K562 (cell line): Measurements from ENCODE around the gene B4GALT5. TPM values are rescaled to one million over a fixed set of nuclear protein-coding genes. Genes with fewer than 3 reads are reported as not detected.

ENCODE experiments used
- ATAC-seq: fragments of 200-7000 bp; cut with Tn5 transposase; 3 replicates; pipeline ENCODE4 v1.9.1; 2020; ENCODE audit warnings: moderate library complexity
- BruUV-seq: library from RNA; stranded (reverse); fragments of 400-500 nt; replicated peaks from 2 replicates; lab custom pipeline; 2021; lab: Mats Ljungman, UMichigan
- CTCF ChIA-PET: fragments of 300-600 bp; formaldehyde crosslinking; extraction: SDS; loops from one replicate; lab custom pipeline; 2021; ENCODE audit warnings: low intra/inter-chr PET ratio; lab: Yijun Ruan, JAX
- POLR2A ChIA-PET: fragments of 300-600, 350-650 bp; sonication (Branson Sonifier 250); formaldehyde crosslinking; extraction: SDS; loops from one replicate; lab custom pipeline; 2021; ENCODE audit warnings: antibody characterized with exemption, inconsistent platforms; lab: Yijun Ruan, JAX
- DNase-seq, 4 experiments: peaks; one replicate each; pipeline versions ENCODE4 v3.0.0 to v3.0.0-alpha.2; 2011 to 2018; ENCODE audit warnings: low spot score in 3 of 4, mixed read lengths in 3 of 4; ENCODE audit errors: extremely low read depth in 1 of 4
- FAIRE-seq: peaks from 2 replicates; lab custom pipeline; 2011; peaks lifted over from hg19 to GRCh38; lab: Jason Lieb, UNC
- H2AFZ ChIP-seq: 2 replicates; pipeline ENCODE4 v1.6.0; 2011; ENCODE audit warnings: low read depth, low read length, control low read depth, inconsistent platforms
- H3K27ac ChIP-seq: fragments of 200-600 bp; 3 replicates; pipeline ENCODE4 v1.8.0; 2011; ENCODE audit warnings: low read depth, mild to moderate bottlenecking, control low read depth, inconsistent platforms, low read length, moderate library complexity, mixed read lengths; ENCODE audit errors: extremely low read depth
- H3K27me3 ChIP-seq, 2 experiments: fragments of 300-600 bp in 1 of 2; 2 replicates in 1 of 2; 3 replicates in 1 of 2; pipeline versions ENCODE4 v1.6.0 to v1.8.0; 2011; ENCODE audit warnings: inconsistent platforms in 2 of 2, low read length in 2 of 2, mild to moderate bottlenecking in 1 of 2, mixed read lengths in 1 of 2, moderate library complexity in 1 of 2; ENCODE audit not compliant: control insufficient read depth in 2 of 2, insufficient read depth in 2 of 2
- H3K36me3 ChIP-seq: fragments of 300-600 bp; 3 replicates; pipeline ENCODE4 v1.8.0; 2011; ENCODE audit warnings: mild to moderate bottlenecking, low read length, inconsistent platforms; ENCODE audit not compliant: control insufficient read depth, insufficient read depth
- H3K4me1 ChIP-seq, 2 experiments: fragments of 200-600 bp in 1 of 2; replicated peaks in 1 of 2; 2 replicates in 1 of 2; 3 replicates in 1 of 2; pipeline versions ENCODE4 v1.5.1 to v1.8.0; 2011; ENCODE audit warnings: inconsistent platforms in 2 of 2, low read length in 2 of 2, mild to moderate bottlenecking in 1 of 2, mixed read lengths in 1 of 2, moderate library complexity in 1 of 2; ENCODE audit not compliant: control insufficient read depth in 2 of 2, insufficient read depth in 2 of 2
- H3K4me2 ChIP-seq: 2 replicates; pipeline ENCODE4 v1.6.1; 2011; ENCODE audit warnings: low read length, control low read depth, inconsistent platforms, mixed read lengths; ENCODE audit not compliant: insufficient read depth
- H3K4me3 ChIP-seq: fragments of 200-600 bp; sonication (generic), shearing (Covaris generic); 2 replicates; pipeline ENCODE4 v1.5.1; 2016; ENCODE audit warnings: control low read depth, inconsistent platforms
- H3K79me2 ChIP-seq: fragments of 200-600 bp; 3 replicates; pipeline ENCODE4 v1.8.0; 2011; ENCODE audit warnings: low read length, inconsistent platforms; ENCODE audit not compliant: control insufficient read depth, insufficient read depth
- H3K9ac ChIP-seq, 2 experiments: 2 replicates each; pipeline versions ENCODE4 v1.6.0 to v1.6.1; 2011; ENCODE audit warnings: low read depth in 2 of 2, low read length in 2 of 2, control low read depth in 1 of 2, inconsistent platforms in 1 of 2, mild to moderate bottlenecking in 1 of 2, mixed read lengths in 1 of 2; ENCODE audit not compliant: insufficient read depth in 1 of 2
- H3K9me1 ChIP-seq: one replicate; pipeline ENCODE4 v1.6.0; 2011; ENCODE audit warnings: inconsistent platforms, mild to moderate bottlenecking, low read length, moderate library complexity; ENCODE audit not compliant: control insufficient read depth, insufficient read depth
- H3K9me3 ChIP-seq: replicated peaks from 2 replicates; pipeline ENCODE4 v1.5.1; 2011; ENCODE audit warnings: low read depth, low read length, inconsistent platforms; ENCODE audit not compliant: control insufficient read depth, insufficient read depth
- H4K20me1 ChIP-seq: replicated peaks from 2 replicates; pipeline ENCODE4 v1.6.1; 2011; ENCODE audit warnings: low read length, inconsistent platforms, mixed read lengths; ENCODE audit not compliant: control insufficient read depth, insufficient read depth
- CEBPG ChIP-seq, 3 experiments: fragments of 200-800 bp in 1 of 3; sonication (Bioruptor generic) in 1 of 3; sonication (generic) in 1 of 3; formaldehyde crosslinking in 1 of 3; IDR thresholded peaks in 2 of 3; conservative IDR thresholded peaks in 1 of 3; 2 replicates each; pipeline versions ENCODE4 v1.6.1 to v1.8.0; 2016 to 2022; ENCODE audit warnings: missing compliant biosample characterization in 2 of 3, missing genetic modification characterization in 2 of 3, mild to moderate bottlenecking in 1 of 3, missing genetic modification reagents in 1 of 3
- CLOCK ChIP-seq: fragments of 250-450 bp; sonication (Bioruptor Pico); IDR thresholded peaks from 2 replicates; pipeline ENCODE4 v1.4.0; 2020; ENCODE audit warnings: mild to moderate bottlenecking, moderate library complexity, borderline replicate concordance
- CXXC5 ChIP-seq: fragments of 250-450 bp; sonication (Bioruptor Pico); IDR thresholded peaks from 2 replicates; pipeline ENCODE4 v1.8.0; 2022; ENCODE audit warnings: inconsistent platforms, mild to moderate bottlenecking, moderate library complexity
- MCM7 ChIP-seq, 2 experiments: fragments of 450-650 bp; IDR thresholded peaks; 2 replicates each; pipeline ENCODE4 v1.6.1; 2016 to 2018
- MLX ChIP-seq, 2 experiments: fragments of 450-650 bp in 1 of 2; sonication (generic) in 1 of 2; formaldehyde crosslinking; conservative IDR thresholded peaks; 2 replicates each; pipeline versions ENCODE4 v1.4.0 to v1.8.1; 2020 to 2022; ENCODE audit warnings: mild to moderate bottlenecking in 1 of 2, missing genetic modification reagents in 1 of 2
- ZNF134 ChIP-seq: fragments of 250-450 bp; sonication (Bioruptor Pico); conservative IDR thresholded peaks from 2 replicates; pipeline ENCODE4 v1.4.0; 2020
- ZNF318 ChIP-seq, 2 experiments: fragments of 450-650 bp; IDR thresholded peaks; 2 replicates each; pipeline ENCODE4 v1.6.1; 2016; ENCODE audit warnings: mild to moderate bottlenecking in 2 of 2, borderline replicate concordance in 1 of 2, low read depth in 1 of 2, moderate library complexity in 1 of 2
- WGBS: fragments of 100-300 bp; shearing (Covaris generic); methylation state at CpG from one replicate; pipeline ENCODE4 v1.1.6; 2016; ENCODE audit warnings: low coverage, mixed read lengths; ENCODE audit not compliant: insufficient coverage; ENCODE audit errors: missing lambda C conversion rate; 5-methylcytosine and 5-hydroxymethylcytosine counted together
- in situ Hi-C: fragments of 300-500 bp; cut with MboI; formaldehyde crosslinking; loops from 4 replicates; pipeline ENCODE4 v1.15.0; 2018; ENCODE audit warnings: inconsistent platforms, mixed read lengths
- intact Hi-C: fragments of 100-400 bp; cut with micrococcal nuclease; formaldehyde crosslinking; loops from 2 replicates; pipeline ENCODE4 v1.14.2; 2022
- polyA plus RNA-seq, 8 experiments: library from polyadenylated mRNA; depleted of rRNA in 4 of 8; stranded (reverse) in 5 of 8; unstranded in 3 of 8; fragments of >200 nt; fragmentation: Nextera tagmentation in 2 of 8; fragmentation: Illumina TruSeq in 1 of 8; extraction: Ambion mirVana in 2 of 8; extraction: Trizol in 1 of 8; gene quantifications; 2 replicates each; pipeline versions ENCODE4 v1.2.1 to v1.2.3, GENCODE V29; 2011 to 2014; ENCODE audit warnings: inconsistent platforms in 1 of 8, missing spikeins in 1 of 8
- total RNA-seq, 7 experiments: library from RNA; depleted of rRNA in 6 of 7; stranded (reverse); fragments of >200 nt in 6 of 7; fragmentation: Illumina TruSeq in 2 of 7; extraction: Trizol in 2 of 7; gene quantifications; 2 replicates each; pipeline versions ENCODE4 v1.2.1 to v1.2.3, GENCODE V29; 2011 to 2021; ENCODE audit warnings: low replicate concordance in 1 of 7

Gene B4GALT5
- total and polyA plus RNA-seq, 9 of the 15 experiments (the other 6 are each of a cell fraction or from before 2014, with no cell fraction given) = 8.5 to 32.6 (median 23.4) TPM

GRCh38 chr20:49664612-49665313, 48.9 kb downstream of the B4GALT5 start:
- in situ Hi-C loops = no loop called here
- ATAC-seq = no peak
- H3K9ac ChIP-seq = no peak overlapping the region
- no peak overlapping the region for H3K4me2 ChIP-seq
- BruUV-seq = no TSS peak
- H2AFZ ChIP-seq = no peak overlapping the region
- H3K27ac ChIP-seq = 0 out of 3 replicates have a peak overlapping the region, but pooled peaks have one; percentile 14
- no peak overlapping the region for H3K4me3 ChIP-seq
- H3K27me3 ChIP-seq = no peaks in the 10 kb centered on the region
- H3K9me1 ChIP-seq = no peaks in the 10 kb centered on the region
- intact Hi-C loops = no loop called here
- FAIRE-seq = no peak
- H3K36me3 ChIP-seq = peaks cover 9% of the 10 kb centered on the region; the same call in 1 of the 3 replicates
- peaks cover 16 to 17% of the 10 kb centered on the region in 2 experiments; a peak in 4 of 5 replicates for H3K4me1 ChIP-seq
- H3K9me3 ChIP-seq = no peaks in the 10 kb centered on the region
- CTCF ChIA-PET = no interaction called here
- DNase-seq = no peak
- H3K79me2 ChIP-seq = peaks cover 95% of the 10 kb centered on the region
- peaks cover 4% of the 10 kb centered on the region; the same call in 1 of the 2 replicates for H4K20me1 ChIP-seq
- WGBS = 100% methylated on average over 3 of the region's 3 CpGs
- POLR2A ChIA-PET = interaction anchor here (0.5 to 1.9 kb wide), 3 partner anchors 11 to 1063 kb away, joined by 3 to 7 read pairs (median 3); no protein-coding TSS in a partner anchor
- TF ChIP-seq MLX (CRISPR knock-in tag; conservative IDR thresholded peaks at IDR 0.05) (no peak), ZNF318 (IDR thresholded peaks at IDR 0.05; ENCODE audit: borderline replicate concordance in 1 of 2, low read depth in 1 of 2) (no peak), MCM7 (IDR thresholded peaks at IDR 0.05) (no peak), ZNF134 (no peak), CLOCK (CRISPR knock-in tag) (no peak), CEBPG (CRISPR knock-in tag; IDR thresholded peaks at IDR 0.05) (no peak), CEBPG (tag; conservative IDR thresholded peaks at IDR 0.05 in 1 of 2, IDR thresholded peaks at IDR 0.05 in 1 of 2) (no peak), CXXC5 (no peak)
